ENCODE results near the gene TLR8.
"Not testable (repeated sequence)": the region's sequence is repeated elsewhere in the genome, so short reads cannot be mapped to it uniquely, and the experiment has no call there.

TLR8 gene

GRCh38 chrX:12898073-12898472, 8.3 kb upstream of the TLR8 start:
- DNase-seq (ENCODE audit: low read depth): no peak

- DNase-seq (ENCODE audit: low read depth): no peak
Measured at GRCh38 chrX:12899506-12899905, 6.9 kb upstream of the TLR8 start.

- DNase-seq (ENCODE audit: low read depth): peak; percentile 20
Measured at GRCh38 chrX:12901486-12901885, 4.9 kb upstream of the TLR8 start.

GRCh38 chrX:12903646-12904045, 2.8 kb upstream of the TLR8 start:
- no peak for DNase-seq (ENCODE audit: low read depth)

- no peak for DNase-seq (ENCODE audit: low read depth)
Measured at GRCh38 chrX:12910423-12911121, 4.2 kb downstream of the TLR8 start.

- no peak for DNase-seq (ENCODE audit: low read depth)
Measured at GRCh38 chrX:12911122-12911470, 4.7 kb downstream of the TLR8 start.

GRCh38 chrX:12912791-12913482, 6.5 kb downstream of the TLR8 start:
- DNase-seq (ENCODE audit: low read depth): no peak

- no peak for DNase-seq (ENCODE audit: low read depth)
Measured at GRCh38 chrX:12917753-12918152, 11.3 kb downstream of the TLR8 start.

- no peak for DNase-seq (ENCODE audit: low read depth)
Measured at GRCh38 chrX:12919051-12919450, 12.6 kb downstream of the TLR8 start.

- no peak for DNase-seq (ENCODE audit: low read depth)
Measured at GRCh38 chrX:12919620-12920019, 13.2 kb downstream of the TLR8 start.

- DNase-seq (ENCODE audit: low read depth): no peak
Measured at GRCh38 chrX:12920990-12921389, 14.6 kb downstream of the TLR8 start.

GRCh38 chrX:12921886-12922598, 15.6 kb downstream of the TLR8 start:
- DNase-seq (ENCODE audit: low read depth): no peak

- DNase-seq (ENCODE audit: low read depth): no peak
Measured at GRCh38 chrX:12922599-12922919, 16.1 kb downstream of the TLR8 start.

- no peak for DNase-seq (ENCODE audit: low read depth)
Measured at GRCh38 chrX:12929701-12930100, 23.3 kb downstream of the TLR8 start.

GRCh38 chrX:12930150-12930549, 23.7 kb downstream of the TLR8 start:
- no peak for DNase-seq (ENCODE audit: low read depth)

GRCh38 chrX:12932244-12932643, 25.8 kb downstream of the TLR8 start:
- no peak for DNase-seq (ENCODE audit: low read depth)

- no peak for DNase-seq (ENCODE audit: low read depth)
Measured at GRCh38 chrX:12934850-12935249, 28.4 kb downstream of the TLR8 start.

GRCh38 chrX:12936947-12937346, 30.5 kb downstream of the TLR8 start:
- no peak for DNase-seq (ENCODE audit: low read depth)

GRCh38 chrX:12940471-12940870, 34.1 kb downstream of the TLR8 start:
- DNase-seq (ENCODE audit: low read depth): not testable (repeated sequence)

GRCh38 chrX:12943592-12943991, 37.2 kb downstream of the TLR8 start:
- not testable (repeated sequence) for DNase-seq (ENCODE audit: low read depth)

GRCh38 chrX:12944452-12944851, 38.0 kb downstream of the TLR8 start:
- DNase-seq (ENCODE audit: low read depth): not testable (repeated sequence)

GRCh38 chrX:12945494-12945893, 39.1 kb downstream of the TLR8 start:
- no peak for DNase-seq (ENCODE audit: low read depth)

- no peak for DNase-seq (ENCODE audit: low read depth)
Measured at GRCh38 chrX:12946406-12946805, 40.0 kb downstream of the TLR8 start.
